GM12874 (cell line): ENCODE data around the gene GRK3.

Experiments
- TF ChIP-seq, protein P1 (sequence below): IDR thresholded peaks from 2 replicates; pipeline ENCODE4 v1.5.1; 2011; ENCODE audit warnings: low read depth, mild to moderate bottlenecking, control low read depth, low read length, moderate library complexity; ENCODE audit not compliant: insufficient read depth

Gene GRK3

DNA sequence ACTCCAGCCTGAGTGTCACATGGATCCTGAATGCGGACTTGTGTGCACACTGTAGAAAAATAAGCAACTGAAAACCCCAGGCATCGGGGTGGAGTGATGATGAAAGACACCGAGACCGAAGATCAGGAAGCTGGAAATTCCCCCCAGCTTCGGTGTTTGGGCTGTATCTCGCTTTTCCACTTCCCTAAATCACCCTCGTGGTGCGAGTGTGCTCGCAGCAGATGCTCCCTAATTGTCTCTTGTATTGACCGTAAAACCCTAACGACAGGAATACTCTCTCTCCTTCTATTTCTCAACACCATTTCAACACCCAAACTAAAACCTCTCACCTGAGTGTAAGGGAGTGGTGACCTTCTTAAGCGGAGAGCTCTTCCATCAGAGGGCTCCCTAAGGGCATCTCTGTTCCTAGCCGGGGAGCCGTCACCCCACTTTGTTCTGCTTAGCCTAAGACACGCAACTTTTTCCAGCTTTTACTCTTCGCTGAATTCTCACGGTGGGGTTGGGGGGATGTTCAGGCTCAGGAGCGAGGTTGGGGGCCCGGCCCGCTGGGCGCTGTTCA lies 635 bp upstream of the GRK3 start:
- TF ChIP-seq, protein P1, sequence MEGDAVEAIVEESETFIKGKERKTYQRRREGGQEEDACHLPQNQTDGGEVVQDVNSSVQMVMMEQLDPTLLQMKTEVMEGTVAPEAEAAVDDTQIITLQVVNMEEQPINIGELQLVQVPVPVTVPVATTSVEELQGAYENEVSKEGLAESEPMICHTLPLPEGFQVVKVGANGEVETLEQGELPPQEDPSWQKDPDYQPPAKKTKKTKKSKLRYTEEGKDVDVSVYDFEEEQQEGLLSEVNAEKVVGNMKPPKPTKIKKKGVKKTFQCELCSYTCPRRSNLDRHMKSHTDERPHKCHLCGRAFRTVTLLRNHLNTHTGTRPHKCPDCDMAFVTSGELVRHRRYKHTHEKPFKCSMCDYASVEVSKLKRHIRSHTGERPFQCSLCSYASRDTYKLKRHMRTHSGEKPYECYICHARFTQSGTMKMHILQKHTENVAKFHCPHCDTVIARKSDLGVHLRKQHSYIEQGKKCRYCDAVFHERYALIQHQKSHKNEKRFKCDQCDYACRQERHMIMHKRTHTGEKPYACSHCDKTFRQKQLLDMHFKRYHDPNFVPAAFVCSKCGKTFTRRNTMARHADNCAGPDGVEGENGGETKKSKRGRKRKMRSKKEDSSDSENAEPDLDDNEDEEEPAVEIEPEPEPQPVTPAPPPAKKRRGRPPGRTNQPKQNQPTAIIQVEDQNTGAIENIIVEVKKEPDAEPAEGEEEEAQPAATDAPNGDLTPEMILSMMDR: no peak

DNA sequence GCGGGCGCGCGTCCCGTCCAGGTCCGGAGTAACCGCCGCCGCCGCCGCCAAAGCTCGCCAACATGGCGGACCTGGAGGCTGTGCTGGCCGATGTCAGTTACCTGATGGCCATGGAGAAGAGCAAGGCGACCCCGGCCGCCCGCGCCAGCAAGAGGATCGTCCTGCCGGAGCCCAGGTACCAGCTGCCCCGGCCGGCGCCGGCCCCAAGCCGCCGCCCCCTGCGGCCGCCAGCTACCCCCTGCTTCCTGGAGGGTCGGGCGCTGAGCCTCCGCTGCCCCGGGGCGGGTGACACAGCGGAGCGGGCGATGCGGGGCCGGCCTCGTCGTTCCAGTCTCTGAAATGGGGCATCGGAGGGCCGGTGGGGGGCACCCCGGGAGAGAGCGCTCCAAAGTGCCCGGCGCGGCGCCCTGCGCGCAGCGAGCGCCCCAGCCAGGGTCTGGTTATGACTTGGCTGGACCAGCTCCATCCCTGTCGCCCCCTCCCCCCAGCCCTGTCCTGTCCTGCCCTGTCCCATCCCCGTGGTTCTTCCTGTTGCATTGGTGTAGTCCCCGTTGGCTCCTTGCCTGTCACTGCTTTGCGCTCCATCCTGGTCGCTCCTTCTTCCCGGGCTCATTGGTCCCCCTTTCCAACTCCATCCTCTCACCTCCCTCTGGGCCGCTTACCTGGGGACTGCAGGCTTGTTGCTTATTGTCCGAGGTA lies 653 bp downstream of the GRK3 start:
- TF ChIP-seq, protein P1: no peak

DNA sequence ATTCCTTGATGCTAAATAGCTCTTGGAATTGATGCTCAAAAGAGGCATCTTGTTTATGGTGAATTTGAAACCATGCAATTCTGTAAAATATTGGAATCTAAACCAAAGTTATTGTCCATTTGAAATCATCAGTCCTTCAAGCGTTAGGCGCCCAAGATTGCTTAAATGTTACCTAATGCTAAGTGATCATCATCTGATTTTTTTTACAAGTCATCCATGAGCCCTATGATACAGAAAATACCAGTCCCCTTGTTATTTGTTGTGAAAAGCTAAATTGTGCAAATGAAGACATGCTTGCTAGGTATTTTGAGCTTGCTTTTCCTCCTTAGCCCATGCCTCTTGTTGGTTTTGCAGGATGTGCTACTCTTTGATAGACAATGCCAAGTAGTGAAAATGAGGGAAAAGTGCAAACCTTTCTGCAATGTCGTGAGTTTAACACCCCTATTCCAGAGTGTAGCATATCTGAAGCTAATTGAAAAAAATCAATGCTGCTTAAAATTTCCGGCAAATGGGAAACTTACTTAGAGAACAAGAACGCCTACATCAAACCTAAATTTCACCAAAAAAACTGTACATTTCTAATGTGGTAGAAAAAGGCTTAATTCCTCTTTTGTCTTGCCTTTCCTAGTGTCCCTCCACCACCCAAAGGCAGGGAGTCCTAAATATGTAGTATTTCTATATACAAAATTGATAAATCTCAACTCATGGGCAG lies 1.9 kb downstream of the GRK3 start:
- TF ChIP-seq, protein P1: no peak

DNA sequence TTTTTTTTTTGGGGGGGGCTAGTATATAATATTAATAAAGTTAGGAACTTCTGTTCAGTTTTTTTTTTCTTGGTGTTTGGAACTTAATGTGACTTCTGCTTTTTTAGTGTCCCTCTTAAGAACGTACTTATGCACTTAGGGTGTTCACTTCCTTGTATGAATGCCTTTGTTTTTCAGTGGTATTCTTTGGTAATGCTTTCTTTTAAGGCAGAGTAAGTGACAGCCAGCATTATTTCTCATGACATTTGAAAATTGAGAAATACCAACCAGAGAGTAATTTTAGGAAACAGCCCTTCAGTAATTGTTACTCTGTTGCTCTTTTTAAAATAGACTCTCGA lies 2.4 kb downstream of the GRK3 start:
- TF ChIP-seq, protein P1: no peak

DNA sequence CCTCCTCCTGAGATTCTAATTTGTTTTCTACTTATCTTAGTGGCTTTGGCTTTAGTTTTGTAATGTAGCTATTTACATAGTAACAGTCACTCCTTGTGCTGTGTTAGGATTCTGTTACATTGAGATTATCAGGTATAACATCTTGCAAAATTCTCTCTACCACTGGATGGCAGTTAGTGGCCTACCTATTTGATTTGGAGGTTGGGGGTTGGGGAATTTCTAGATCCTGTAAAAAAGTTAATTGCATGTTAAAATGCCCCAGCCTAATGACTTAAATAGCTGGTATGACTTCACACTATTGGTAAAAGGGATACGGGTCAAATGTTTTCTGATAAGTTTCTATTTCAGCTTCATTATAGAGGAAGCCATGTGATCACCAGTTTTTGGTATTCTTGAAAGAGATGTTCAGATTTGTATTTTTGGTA lies 2.8 kb downstream of the GRK3 start:
- TF ChIP-seq, protein P1: no peak

DNA sequence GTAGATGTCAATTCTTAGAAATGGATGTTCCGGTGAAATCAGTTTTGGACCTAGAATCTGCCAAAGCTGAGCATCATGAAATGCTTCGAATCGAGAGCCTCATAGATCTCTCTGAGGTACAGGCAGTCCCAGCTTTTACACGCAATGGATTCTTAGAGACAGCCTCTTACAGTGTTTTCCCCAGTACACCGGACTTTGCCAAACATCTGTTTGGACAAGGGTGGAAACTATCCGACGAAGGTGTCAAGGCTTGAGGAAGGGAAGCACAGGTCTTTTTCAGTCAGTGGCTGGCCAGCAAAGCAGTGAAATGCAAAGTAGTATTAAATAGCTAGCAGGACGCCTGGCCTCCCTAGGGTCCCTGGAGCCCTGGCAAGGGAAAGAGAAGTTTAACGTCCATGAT lies 4.9 kb downstream of the GRK3 start:
- TF ChIP-seq, protein P1: no peak

DNA sequence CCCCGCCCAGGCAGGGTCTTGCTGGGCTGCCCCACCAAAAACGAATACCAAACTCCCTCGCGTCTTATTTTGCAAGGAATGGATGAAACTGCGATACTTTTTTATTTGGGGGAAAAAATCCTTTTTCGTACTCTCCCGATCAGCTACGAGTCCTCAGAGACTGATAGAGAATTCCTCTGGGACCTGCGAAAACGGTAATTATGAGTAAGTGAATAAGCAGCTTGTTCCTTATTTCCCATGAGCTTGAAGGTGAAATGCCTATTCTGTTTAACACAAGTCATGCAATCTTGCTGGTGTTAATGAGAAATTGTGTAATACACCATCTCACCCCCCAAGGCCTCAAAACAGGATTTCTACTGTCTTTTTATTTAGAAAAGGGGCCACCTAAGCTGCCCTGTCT lies 5.5 kb downstream of the GRK3 start:
- TF ChIP-seq, protein P1: no peak
